Coronary artery (tissue), 2 donors: ENCODE data around the gene MYO7A.

Experiments
- DNase-seq: peaks from one replicate; pipeline ENCODE4 v3.0.0-alpha.2; 2017; ENCODE audit warnings: low spot score
- H3K27ac ChIP-seq, 2 donors: fragments of 200-600 bp; sonication (generic); one replicate each; pipeline ENCODE4 v1.5.1; 2016 to 2019
- H3K4me3 ChIP-seq: fragments of 200-600 bp; sonication (generic); 2 replicates; pipeline ENCODE4 v1.5.1; 2016; ENCODE audit warnings: mild to moderate bottlenecking, moderate library complexity
- CTCF ChIP-seq: fragments of 200-600 bp; sonication (generic); IDR thresholded peaks from one replicate; pipeline ENCODE4 v1.5.1; 2019; ENCODE audit warnings: antibody characterized with exemption

MYO7A gene

GRCh38 chr11:77170107-77170506 is 42.1 kb downstream of the MYO7A start:
- no peak for TF ChIP-seq CTCF
- H3K27ac ChIP-seq, result no peak overlapping the region
- no peak for DNase-seq
- no peak overlapping the region for H3K4me3 ChIP-seq

DNA sequence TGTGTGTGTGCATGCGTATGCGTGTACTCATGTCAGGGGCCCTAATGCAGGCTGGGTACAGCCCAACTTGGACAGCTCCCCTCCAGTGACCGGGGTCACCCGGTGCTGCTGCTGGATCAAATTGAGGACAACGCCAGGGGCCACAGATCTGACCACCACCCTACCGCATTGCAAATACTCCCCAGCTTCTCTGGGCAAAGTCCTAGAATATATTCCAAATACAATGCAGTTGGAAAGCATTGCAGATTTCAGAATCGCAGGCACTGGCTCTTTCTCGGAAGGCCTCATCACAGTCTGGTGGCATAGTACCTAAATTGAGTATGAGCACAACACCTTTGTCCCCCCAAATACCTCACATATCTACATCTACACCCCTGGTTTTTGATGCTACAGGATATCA is 43.2 kb downstream of the MYO7A start:
- no peak for DNase-seq
- Histone ChIP-seq H3K4me3 (no peak overlapping the region), H3K27ac (no peak overlapping the region)
- TF ChIP-seq CTCF, result no peak

GRCh38 chr11:77171885-77172665 is 44.0 kb downstream of the MYO7A start:
- Histone ChIP-seq H3K27ac (no peak overlapping the region), H3K4me3 (no peak overlapping the region)
- no peak for DNase-seq
- no peak for TF ChIP-seq CTCF

DNA sequence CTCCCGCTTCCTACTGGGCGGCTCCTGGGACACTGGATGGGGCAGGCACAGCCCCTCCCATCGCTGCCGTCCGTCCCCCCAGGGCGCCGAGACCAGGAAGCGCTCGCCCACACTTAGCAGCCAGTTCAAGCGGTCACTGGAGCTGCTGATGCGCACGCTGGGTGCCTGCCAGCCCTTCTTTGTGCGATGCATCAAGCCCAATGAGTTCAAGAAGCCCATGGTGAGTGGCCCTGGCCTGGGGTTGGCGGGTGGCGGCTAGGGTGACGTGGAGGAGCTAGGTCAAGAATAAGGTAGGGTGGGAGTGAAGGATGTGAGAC is 44.6 kb downstream of the MYO7A start:
- TF ChIP-seq CTCF, result no peak
- Histone ChIP-seq H3K4me3 (no peak overlapping the region), H3K27ac (no peak overlapping the region)
- DNase-seq, result no peak

- no peak for TF ChIP-seq CTCF
- Histone ChIP-seq H3K4me3 (no peak overlapping the region), H3K27ac (peak overlapping the region in 1 of 2 donors; percentile 28)
- no peak for DNase-seq
Observed at GRCh38 chr11:77173494-77173893, 45.4 kb downstream of the MYO7A start.

DNA sequence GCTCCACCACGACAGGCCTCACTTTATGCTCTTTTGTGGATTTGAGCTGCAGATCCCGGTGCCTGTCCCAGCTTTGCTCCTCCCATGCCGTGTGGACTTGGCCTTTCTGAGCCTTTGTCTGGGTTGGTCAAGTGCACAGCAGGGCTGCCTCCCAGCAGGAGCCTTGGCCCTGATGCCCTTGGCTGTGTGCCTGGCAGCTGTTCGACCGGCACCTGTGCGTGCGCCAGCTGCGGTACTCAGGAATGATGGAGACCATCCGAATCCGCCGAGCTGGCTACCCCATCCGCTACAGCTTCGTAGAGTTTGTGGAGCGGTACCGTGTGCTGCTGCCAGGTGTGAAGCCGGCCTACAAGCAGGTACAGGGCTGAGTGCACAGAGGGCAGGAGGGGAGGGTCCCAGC is 46.5 kb downstream of the MYO7A start:
- DNase-seq, result no peak
- Histone ChIP-seq H3K4me3 (no peak overlapping the region), H3K27ac (no peak overlapping the region)
- no peak for TF ChIP-seq CTCF

DNA sequence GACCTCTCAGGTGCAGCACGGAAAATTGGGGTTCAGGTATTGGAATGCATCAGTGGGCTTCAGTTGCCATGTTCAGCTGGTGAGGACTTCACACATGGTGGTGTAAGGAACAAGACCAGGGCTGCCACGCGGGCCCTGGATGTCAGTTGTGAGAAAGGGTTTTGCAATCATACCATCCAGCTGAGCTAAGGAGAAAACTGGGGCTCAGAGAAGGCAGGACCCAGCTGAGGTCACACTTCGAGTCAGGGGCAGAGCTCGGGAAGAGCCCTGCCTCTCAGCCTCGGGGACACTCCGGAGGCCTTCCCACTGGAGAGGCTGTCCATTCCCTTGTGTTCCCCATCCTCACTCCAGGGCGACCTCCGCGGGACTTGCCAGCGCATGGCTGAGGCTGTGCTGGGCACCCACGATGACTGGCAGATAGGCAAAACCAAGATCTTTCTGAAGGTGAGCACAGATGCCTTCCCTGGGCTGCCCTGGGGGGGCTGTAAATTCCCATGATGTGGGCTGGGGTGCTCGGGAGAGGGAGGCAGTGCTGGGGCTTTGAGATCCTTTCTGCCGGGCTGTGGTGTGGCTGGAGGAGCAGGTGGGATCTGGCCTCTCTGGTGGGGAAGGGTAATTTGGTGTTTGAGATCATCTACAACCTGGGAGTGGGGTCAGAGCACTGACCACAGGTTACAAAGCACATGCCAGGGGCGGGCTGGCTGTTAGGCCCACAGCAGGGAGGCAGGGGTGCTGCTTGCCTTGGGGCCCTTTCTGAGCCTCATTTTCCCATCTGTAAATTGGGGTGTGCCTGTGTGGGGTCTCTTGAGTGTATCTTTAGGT is 47.2 kb downstream of the MYO7A start:
- peak overlapping the region in 1 of 2 donors; percentile 61 for H3K27ac ChIP-seq
- H3K4me3 ChIP-seq, result peak overlapping the region; percentile 55
- TF ChIP-seq CTCF, result no peak
- no peak for DNase-seq
